Stomach (tissue), 9 donors: Measurements from ENCODE around the gene PRICKLE1. TPM values are rescaled to one million over a fixed set of nuclear protein-coding genes. Genes with fewer than 3 reads are reported as not detected.
A peak's percentile ranks its signal among the peaks of the same experiment; 100 is the strongest.

Experiments used
- DNase-seq, 2 donors: peaks; one replicate each; pipeline versions ENCODE4 v3.0.0 to v3.0.0-alpha.2; 2013 to 2019
- H3K27ac ChIP-seq, 5 donors: fragments of 200-600 bp in 4 of 5; sonication (generic) in 4 of 5; one replicate each; pipeline ENCODE4 v1.5.1; 2013 to 2019; ENCODE audit warnings: mild to moderate bottlenecking in 1 of 5, moderate library complexity in 1 of 5
- H3K27me3 ChIP-seq, 3 donors: fragments of 200-600 bp; sonication (generic); one replicate each; pipeline ENCODE4 v1.5.1; 2017 to 2019; ENCODE audit warnings: mixed run types in 1 of 3
- H3K36me3 ChIP-seq, 4 donors: fragments of 200-600 bp; sonication (generic); 1 replicate in 3 of 4; 2 replicates in 1 of 4; pipeline ENCODE4 v1.5.1; 2016 to 2019
- H3K4me1 ChIP-seq, 4 donors: fragments of 200-600 bp; sonication (generic); one replicate each; pipeline ENCODE4 v1.5.1; 2016 to 2019
- H3K4me3 ChIP-seq, 4 donors: fragments of 200-600 bp; sonication (generic) in 3 of 4; one replicate each; pipeline ENCODE4 v1.5.1; 2016 to 2019; ENCODE audit warnings: mild to moderate bottlenecking in 1 of 4
- H3K9me3 ChIP-seq, 4 donors: fragments of 200-600 bp; sonication (generic); one replicate each; pipeline ENCODE4 v1.5.1; 2016 to 2019
- CTCF ChIP-seq, 7 experiments: fragments of 450-650 bp in 4 of 7; fragments of 200-600 bp in 3 of 7; sonication (generic) in 3 of 7; IDR thresholded peaks; one replicate each; pipeline ENCODE4 v1.5.1; 2016 to 2019; ENCODE audit warnings: antibody characterized with exemption in 7 of 7, control low read depth in 2 of 7, mild to moderate bottlenecking in 1 of 7
- EP300 ChIP-seq: sonication (generic); formaldehyde crosslinking; IDR thresholded peaks from one replicate; pipeline ENCODE4 v1.6.1; 2017; ENCODE audit warnings: antibody characterized with exemption
- POLR2A ChIP-seq, 4 donors: fragments of 450-650 bp; IDR thresholded peaks; one replicate each; pipeline ENCODE4 v1.6.1; 2016; ENCODE audit warnings: antibody characterized with exemption in 4 of 4, control low read depth in 2 of 4, mild to moderate bottlenecking in 1 of 4, moderate library complexity in 1 of 4
- POLR2AphosphoS5 ChIP-seq, 3 donors: sonication (generic); formaldehyde crosslinking; IDR thresholded peaks; one replicate each; pipeline ENCODE4 v1.6.1; 2016; ENCODE audit warnings: antibody characterized with exemption in 3 of 3
- WGBS, 5 donors: extraction: QIAGEN DNeasy Blood & Tissue Kit in 3 of 5; methylation state at CpG; one replicate each; pipeline versions ENCODE4 v1.1.5 to v1.1.7; 2013 to 2018; 5-methylcytosine and 5-hydroxymethylcytosine counted together
- intact Hi-C: fragments of 100-400 bp; cut with DNase I; formaldehyde crosslinking; loops from one replicate; pipeline ENCODE4 v1.15.1; 2023; ENCODE audit warnings: low total_unique reads
- polyA plus RNA-seq, 3 donors: library from polyadenylated mRNA; stranded (reverse); fragments of 200-250 nt; gene quantifications; one replicate each; pipeline ENCODE4 v1.2.3, GENCODE V29; 2013
- total RNA-seq, 5 donors: library from RNA; depleted of rRNA; stranded (reverse); fragments of >200 nt; gene quantifications; one replicate each; pipeline versions ENCODE4 v1.1.0 to v1.2.3, GENCODE V29; 2014 to 2016
- donor health status: healthy with polysubstance abuse.
- donor health status: Bipolar disorder and iron deficiency.
- donor health status: healthy.

The PRICKLE1 gene
- total and polyA plus RNA-seq, 8 donors = 0.80 to 15.1 (median 2.9) TPM

- H3K27ac ChIP-seq = peak overlapping the region; percentile 30 to 78 (median 73)
- intact Hi-C loops = no loop called here
Measured at GRCh38 chr12:42588524-42589464, 752 bp downstream of the PRICKLE1 start.

GRCh38 chr12:42587601-42588523 is 1.7 kb downstream of the PRICKLE1 start:
- TF ChIP-seq POLR2A (IDR thresholded peaks at IDR 0.05) = no peak
- no peak for TF ChIP-seq EP300
- TF ChIP-seq CTCF (IDR thresholded peaks at IDR 0.05) = no peak
- intact Hi-C loops = no loop called here

More at GRCh38 chr12:42588524-42589464, 752 bp downstream of the PRICKLE1 start:
- Histone ChIP-seq H3K36me3 (no peaks in the 10 kb centered on the region), H3K4me1 (peaks cover 19 to 61% (median 43%) of the 10 kb centered on the region in 4 donors), H3K27me3 (peaks cover 0 to 28% (median 5%) of the 10 kb centered on the region in 3 donors), H3K9me3 (no peaks in the 10 kb centered on the region), H3K4me3 (peak overlapping the region; percentile 64 to 98 (median 80))
- TF ChIP-seq POLR2AphosphoS5 (IDR thresholded peaks at IDR 0.05) (no peak), EP300 (no peak), CTCF (IDR thresholded peaks at IDR 0.05) (peak in 5 of 7 experiments; percentile 18 to 26 (median 25)), POLR2A (IDR thresholded peaks at IDR 0.05) (no peak)
- WGBS, 5 donors = 2 to 4% (median 2%) methylated on average over 44 to 52 of the region's 52 CpGs
- peak in 1 of 2 donors; percentile 80 for DNase-seq

GRCh38 chr12:42586268-42586667 is 3.3 kb downstream of the PRICKLE1 start:
- peaks cover 27 to 83% (median 51%) of the 10 kb centered on the region in 4 donors for H3K4me1 ChIP-seq
- no peak overlapping the region for H3K27ac ChIP-seq
- DNase-seq = no peak
- H3K9me3 ChIP-seq = no peaks in the 10 kb centered on the region
- 85 to 96% (median 91%) methylated on average over 1 of the region's 1 CpG for WGBS, 5 donors
- intact Hi-C loops = no loop called here
- H3K36me3 ChIP-seq = no peaks in the 10 kb centered on the region
- no peak for TF ChIP-seq POLR2A (IDR thresholded peaks at IDR 0.05)
- no peak for TF ChIP-seq EP300
- no peak for TF ChIP-seq CTCF (IDR thresholded peaks at IDR 0.05)
- no peak for TF ChIP-seq POLR2AphosphoS5 (IDR thresholded peaks at IDR 0.05)
- H3K27me3 ChIP-seq = peaks cover 0 to 21% (median 5%) of the 10 kb centered on the region in 3 donors
- no peak overlapping the region for H3K4me3 ChIP-seq

More at GRCh38 chr12:42587601-42588523, 1.7 kb downstream of the PRICKLE1 start:
- Histone ChIP-seq H3K27ac (peak overlapping the region in 3 of 5 donors; percentile 15 to 78 (median 73)), H3K9me3 (no peaks in the 10 kb centered on the region), H3K36me3 (no peaks in the 10 kb centered on the region), H3K4me1 (peaks cover 19 to 67% (median 44%) of the 10 kb centered on the region in 4 donors), H3K4me3 (peak overlapping the region; percentile 64 to 98 (median 80)), H3K27me3 (peaks cover 0 to 28% (median 5%) of the 10 kb centered on the region in 3 donors)
- WGBS, 5 donors = 42 to 59% (median 46%) methylated on average over 7 of the region's 7 CpGs
- peak in 1 of 2 donors; percentile 48 for DNase-seq

GRCh38 chr12:42585841-42586216 is 3.7 kb downstream of the PRICKLE1 start:
- no peak for DNase-seq
- Histone ChIP-seq H3K36me3 (no peaks in the 10 kb centered on the region), H3K4me1 (peaks cover 27 to 82% (median 51%) of the 10 kb centered on the region in 4 donors), H3K9me3 (no peaks in the 10 kb centered on the region), H3K27ac (peak overlapping the region in 1 of 5 donors; percentile 25), H3K27me3 (peaks cover 0 to 19% (median 5%) of the 10 kb centered on the region in 3 donors), H3K4me3 (no peak overlapping the region)
- 73 to 95% (median 84%) methylated on average over 5 of the region's 5 CpGs for WGBS, 5 donors
- intact Hi-C loops = no loop called here
- TF ChIP-seq EP300 (no peak), CTCF (IDR thresholded peaks at IDR 0.05) (no peak), POLR2AphosphoS5 (IDR thresholded peaks at IDR 0.05) (no peak), POLR2A (IDR thresholded peaks at IDR 0.05) (no peak)
